ENCODE results near the gene TOMM20.

GRCh38 chr1:235075048-235075776 lies 53.4 kb downstream of the TOMM20 start:
- no peak for TF ChIP-seq PKNOX1 (IDR thresholded peaks at IDR 0.05)
- no peak for TF ChIP-seq NFRKB (IDR thresholded peaks at IDR 0.05)
- no peak for TF ChIP-seq FOXK2 (IDR thresholded peaks at IDR 0.05)
- no peak for TF ChIP-seq HDGF (IDR thresholded peaks at IDR 0.05; ENCODE audit: borderline replicate concordance)
- TF ChIP-seq ARNT (IDR thresholded peaks at IDR 0.05), result no peak
- no peak for TF ChIP-seq SP1 (IDR thresholded peaks at IDR 0.05)
- no peak for TF ChIP-seq BHLHE40 (IDR thresholded peaks at IDR 0.05; ENCODE audit: borderline replicate concordance)
- no peak for TF ChIP-seq CTBP1 (IDR thresholded peaks at IDR 0.05; ENCODE audit: borderline replicate concordance)
- no peak for TF ChIP-seq TARDBP (IDR thresholded peaks at IDR 0.05)
